ENCODE data around the gene SH3GL1. TPM values are rescaled to one million over a fixed set of nuclear protein-coding genes. Genes with fewer than 3 reads are reported as not detected.

Gene SH3GL1
- total and polyA plus RNA-seq, 9 of the 15 experiments (the other 6 are each of a cell fraction or from before 2014, with no cell fraction given), result 1.7 to 75.3 (median 25.7) TPM

DNA sequence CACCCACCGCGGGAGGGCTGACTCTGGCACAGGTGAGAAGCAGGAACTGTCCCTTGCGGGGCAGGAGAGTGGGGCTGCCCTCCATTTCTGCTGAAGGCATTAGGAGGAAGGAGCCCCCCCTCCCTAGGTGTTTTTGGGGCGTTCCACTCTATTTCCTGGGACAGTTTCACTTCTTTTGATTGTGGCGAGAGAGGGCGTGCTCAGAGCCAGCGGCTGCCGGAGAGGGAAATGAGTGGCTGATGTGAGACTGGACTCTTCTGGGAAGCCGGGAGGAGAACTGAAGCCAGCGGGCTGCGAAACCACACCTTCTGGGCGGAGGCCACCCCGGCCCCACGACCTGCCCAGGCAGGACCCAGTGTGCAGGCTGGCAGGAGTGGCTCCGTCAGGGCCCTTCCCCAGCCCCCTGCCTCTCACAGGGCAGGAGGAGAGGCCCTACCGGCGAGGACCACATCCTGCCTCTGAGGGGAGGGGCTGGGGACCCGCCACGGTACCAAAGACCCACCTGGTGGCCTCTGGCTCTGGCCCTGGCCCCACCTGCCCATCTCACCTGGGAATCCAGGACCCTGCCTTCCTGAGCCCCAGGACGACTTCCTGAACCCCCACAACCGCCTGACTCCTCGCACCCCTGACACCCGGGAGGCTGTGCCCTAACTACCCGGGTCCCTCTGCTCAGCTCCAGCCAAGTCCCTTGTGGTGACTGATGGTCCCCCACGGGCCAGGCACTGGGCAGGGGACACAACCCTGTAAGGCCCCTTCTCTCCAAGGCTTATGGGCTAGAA, 31.0 kb downstream of the SH3GL1 start (continued):
- TF ChIP-seq, protein P1, sequence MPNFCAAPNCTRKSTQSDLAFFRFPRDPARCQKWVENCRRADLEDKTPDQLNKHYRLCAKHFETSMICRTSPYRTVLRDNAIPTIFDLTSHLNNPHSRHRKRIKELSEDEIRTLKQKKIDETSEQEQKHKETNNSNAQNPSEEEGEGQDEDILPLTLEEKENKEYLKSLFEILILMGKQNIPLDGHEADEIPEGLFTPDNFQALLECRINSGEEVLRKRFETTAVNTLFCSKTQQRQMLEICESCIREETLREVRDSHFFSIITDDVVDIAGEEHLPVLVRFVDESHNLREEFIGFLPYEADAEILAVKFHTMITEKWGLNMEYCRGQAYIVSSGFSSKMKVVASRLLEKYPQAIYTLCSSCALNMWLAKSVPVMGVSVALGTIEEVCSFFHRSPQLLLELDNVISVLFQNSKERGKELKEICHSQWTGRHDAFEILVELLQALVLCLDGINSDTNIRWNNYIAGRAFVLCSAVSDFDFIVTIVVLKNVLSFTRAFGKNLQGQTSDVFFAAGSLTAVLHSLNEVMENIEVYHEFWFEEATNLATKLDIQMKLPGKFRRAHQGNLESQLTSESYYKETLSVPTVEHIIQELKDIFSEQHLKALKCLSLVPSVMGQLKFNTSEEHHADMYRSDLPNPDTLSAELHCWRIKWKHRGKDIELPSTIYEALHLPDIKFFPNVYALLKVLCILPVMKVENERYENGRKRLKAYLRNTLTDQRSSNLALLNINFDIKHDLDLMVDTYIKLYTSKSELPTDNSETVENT (CRISPR knock-in tag; IDR thresholded peaks at IDR 0.05), result peak; percentile 28; the same call in 1 of the 2 replicates
- no peak for TF ChIP-seq NELFE (IDR thresholded peaks at IDR 0.05; ENCODE audit: insufficient read depth, insufficient read length)
- no peak for TF ChIP-seq SRSF3 (IDR thresholded peaks at IDR 0.05; ENCODE audit: insufficient read depth, low read length)
- TF ChIP-seq E2F3 (CRISPR knock-in tag; IDR thresholded peaks at IDR 0.05), result no peak
- TF ChIP-seq RAD21 (CRISPR knock-in tag; conservative IDR thresholded peaks at IDR 0.05 in 1 of 2, IDR thresholded peaks at IDR 0.05 in 1 of 2), result 0 out of 4 replicates have a peak, but pooled peaks of 1 of the 2 experiments have one; percentile 20
- TF ChIP-seq, protein P2, sequence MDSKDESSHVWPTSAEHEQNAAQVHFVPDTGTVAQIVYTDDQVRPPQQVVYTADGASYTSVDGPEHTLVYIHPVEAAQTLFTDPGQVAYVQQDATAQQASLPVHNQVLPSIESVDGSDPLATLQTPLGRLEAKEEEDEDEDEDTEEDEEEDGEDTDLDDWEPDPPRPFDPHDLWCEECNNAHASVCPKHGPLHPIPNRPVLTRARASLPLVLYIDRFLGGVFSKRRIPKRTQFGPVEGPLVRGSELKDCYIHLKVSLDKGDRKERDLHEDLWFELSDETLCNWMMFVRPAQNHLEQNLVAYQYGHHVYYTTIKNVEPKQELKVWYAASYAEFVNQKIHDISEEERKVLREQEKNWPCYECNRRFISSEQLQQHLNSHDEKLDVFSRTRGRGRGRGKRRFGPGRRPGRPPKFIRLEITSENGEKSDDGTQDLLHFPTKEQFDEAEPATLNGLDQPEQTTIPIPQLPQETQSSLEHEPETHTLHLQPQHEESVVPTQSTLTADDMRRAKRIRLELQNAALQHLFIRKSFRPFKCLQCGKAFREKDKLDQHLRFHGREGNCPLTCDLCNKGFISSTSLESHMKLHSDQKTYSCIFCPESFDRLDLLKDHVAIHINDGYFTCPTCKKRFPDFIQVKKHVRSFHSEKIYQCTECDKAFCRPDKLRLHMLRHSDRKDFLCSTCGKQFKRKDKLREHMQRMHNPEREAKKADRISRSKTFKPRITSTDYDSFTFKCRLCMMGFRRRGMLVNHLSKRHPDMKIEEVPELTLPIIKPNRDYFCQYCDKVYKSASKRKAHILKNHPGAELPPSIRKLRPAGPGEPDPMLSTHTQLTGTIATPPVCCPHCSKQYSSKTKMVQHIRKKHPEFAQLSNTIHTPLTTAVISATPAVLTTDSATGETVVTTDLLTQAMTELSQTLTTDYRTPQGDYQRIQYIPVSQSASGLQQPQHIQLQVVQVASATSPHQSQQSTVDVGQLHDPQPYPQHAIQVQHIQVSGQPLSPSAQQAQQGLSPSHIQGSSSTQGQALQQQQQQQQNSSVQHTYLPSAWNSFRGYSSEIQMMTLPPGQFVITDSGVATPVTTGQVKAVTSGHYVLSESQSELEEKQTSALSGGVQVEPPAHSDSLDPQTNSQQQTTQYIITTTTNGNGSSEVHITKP (IDR thresholded peaks at IDR 0.05; ENCODE audit: partially characterized antibody), result peak; percentile 88
- no peak for TF ChIP-seq ETV6 (IDR thresholded peaks at IDR 0.05; ENCODE audit: borderline replicate concordance in 1 of 2, low read depth in 2 of 2, low read length in 1 of 2)
- no peak for TF ChIP-seq ETV6 (CRISPR knock-in tag; IDR thresholded peaks at IDR 0.05; ENCODE audit: borderline replicate concordance)
- TF ChIP-seq ASH1L (IDR thresholded peaks at IDR 0.05; ENCODE audit: borderline replicate concordance, low read depth, partially characterized antibody), result no peak
- peak; percentile 33; the same call in 1 of the 2 replicates for TF ChIP-seq JUND (IDR thresholded peaks at IDR 0.05; ENCODE audit: borderline replicate concordance, low read depth, low read length)
- no peak for TF ChIP-seq JUND (tag; IDR thresholded peaks at IDR 0.05; ENCODE audit: borderline replicate concordance, low read depth, low read length)
- TF ChIP-seq, protein P3, sequence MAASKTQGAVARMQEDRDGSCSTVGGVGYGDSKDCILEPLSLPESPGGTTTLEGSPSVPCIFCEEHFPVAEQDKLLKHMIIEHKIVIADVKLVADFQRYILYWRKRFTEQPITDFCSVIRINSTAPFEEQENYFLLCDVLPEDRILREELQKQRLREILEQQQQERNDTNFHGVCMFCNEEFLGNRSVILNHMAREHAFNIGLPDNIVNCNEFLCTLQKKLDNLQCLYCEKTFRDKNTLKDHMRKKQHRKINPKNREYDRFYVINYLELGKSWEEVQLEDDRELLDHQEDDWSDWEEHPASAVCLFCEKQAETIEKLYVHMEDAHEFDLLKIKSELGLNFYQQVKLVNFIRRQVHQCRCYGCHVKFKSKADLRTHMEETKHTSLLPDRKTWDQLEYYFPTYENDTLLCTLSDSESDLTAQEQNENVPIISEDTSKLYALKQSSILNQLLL (CRISPR knock-in tag; IDR thresholded peaks at IDR 0.05; ENCODE audit: borderline replicate concordance), result no peak
- TF ChIP-seq HMG20A (CRISPR knock-in tag; conservative IDR thresholded peaks at IDR 0.05), result no peak
- TF ChIP-seq ZNF764 (CRISPR knock-in tag; IDR thresholded peaks at IDR 0.05; ENCODE audit: low read depth), result no peak

Measured in K562 (cell line).